CD14-positive monocyte (primary cell): ENCODE measurements around the gene MKKS. TPM values are rescaled to one million over a fixed set of nuclear protein-coding genes. Genes with fewer than 3 reads are reported as not detected.

Source experiments
- DNase-seq, 3 donors: peaks; one replicate each; pipeline ENCODE4 v3.0.0-alpha.2; 2011 to 2022
- H2AFZ ChIP-seq: 2 replicates; pipeline ENCODE4 v1.6.0; 2012; ENCODE audit warnings: mild to moderate bottlenecking, low read depth, low read length, inconsistent platforms; ENCODE audit not compliant: insufficient read depth, poor library complexity, severe bottlenecking
- H3K27ac ChIP-seq, 2 donors: 1 replicate in 1 of 2; 2 replicates in 1 of 2; pipeline ENCODE4 v1.5.1; 2012 to 2013; ENCODE audit warnings: low read length in 2 of 2, control low read depth in 1 of 2, inconsistent platforms in 1 of 2, low read depth in 1 of 2, mild to moderate bottlenecking in 1 of 2
- H3K27me3 ChIP-seq, 2 donors: one replicate each; pipeline versions ENCODE4 v1.6.0 to v1.6.1; 2011 to 2013; ENCODE audit warnings: low read length in 2 of 2; ENCODE audit not compliant: control insufficient read depth in 2 of 2, insufficient read depth in 2 of 2
- H3K36me3 ChIP-seq, 2 donors: replicated peaks in 1 of 2; 1 replicate in 1 of 2; 2 replicates in 1 of 2; pipeline versions ENCODE4 v1.5.1 to v1.6.1; 2012 to 2013; ENCODE audit warnings: low read length in 2 of 2, control low read depth in 1 of 2, inconsistent platforms in 1 of 2, mild to moderate bottlenecking in 1 of 2; ENCODE audit not compliant: insufficient read depth in 2 of 2, control insufficient read depth in 1 of 2
- H3K4me1 ChIP-seq, 2 donors: 1 replicate in 1 of 2; 2 replicates in 1 of 2; pipeline versions ENCODE4 v1.5.1 to v1.6.1; 2012 to 2013; ENCODE audit warnings: low read length in 2 of 2, control low read depth in 1 of 2, inconsistent platforms in 1 of 2, mild to moderate bottlenecking in 1 of 2, moderate library complexity in 1 of 2; ENCODE audit not compliant: insufficient read depth in 2 of 2, control insufficient read depth in 1 of 2
- H3K4me2 ChIP-seq: replicated peaks from 2 replicates; pipeline ENCODE3; 2012; ENCODE audit warnings: low read length, moderate library complexity, mild to moderate bottlenecking; ENCODE audit not compliant: poor library complexity, severe bottlenecking; ENCODE audit errors: extremely low read depth
- H3K4me3 ChIP-seq, 3 experiments: fragments of 200-600 bp in 1 of 3; sonication (generic) in 1 of 3; replicated peaks in 1 of 3; 1 replicate in 2 of 3; 2 replicates in 1 of 3; pipeline ENCODE4 v1.5.1; 2011 to 2013; ENCODE audit warnings: low read length in 3 of 3, mild to moderate bottlenecking in 3 of 3, control low read depth in 2 of 3, low read depth in 2 of 3, inconsistent platforms in 1 of 3, moderate library complexity in 1 of 3
- H3K79me2 ChIP-seq: 2 replicates; pipeline ENCODE4 v1.6.0; 2012; ENCODE audit warnings: mild to moderate bottlenecking, control low read depth, inconsistent platforms, low read length, moderate library complexity; ENCODE audit not compliant: insufficient read depth
- H3K9ac ChIP-seq: 2 replicates; pipeline ENCODE4 v1.6.0; 2017; ENCODE audit warnings: low read length, mild to moderate bottlenecking; ENCODE audit not compliant: insufficient read depth, poor library complexity, severe bottlenecking
- H3K9me3 ChIP-seq, 2 donors: replicated peaks in 1 of 2; 1 replicate in 1 of 2; 2 replicates in 1 of 2; pipeline versions ENCODE4 v1.5.1 to v1.6.1; 2012 to 2013; ENCODE audit warnings: low read length in 2 of 2, control low read depth in 1 of 2; ENCODE audit not compliant: control insufficient read depth in 1 of 2, insufficient read depth in 1 of 2
- H4K20me1 ChIP-seq: 2 replicates; pipeline ENCODE4 v1.6.0; 2012; ENCODE audit warnings: mild to moderate bottlenecking, low read length, control low read depth, moderate library complexity; ENCODE audit not compliant: insufficient read depth
- H3K27ac Mint-ChIP-seq, 7 donors: one replicate each; pipeline ENCODE4 v1.8.0; 2020; ENCODE audit warnings: mild to moderate bottlenecking in 7 of 7, mixed read lengths in 7 of 7, moderate library complexity in 6 of 7, inconsistent platforms in 2 of 7
- H3K27me3 Mint-ChIP-seq, 3 donors: one replicate each; pipeline ENCODE4 v1.8.0; 2021 to 2022; ENCODE audit warnings: low read depth in 3 of 3, mild to moderate bottlenecking in 3 of 3, mixed read lengths in 3 of 3, moderate library complexity in 3 of 3, inconsistent platforms in 1 of 3
- H3K36me3 Mint-ChIP-seq, 2 donors: one replicate each; pipeline ENCODE4 v1.8.0; 2020; ENCODE audit warnings: mixed read lengths in 2 of 2, inconsistent platforms in 1 of 2, mild to moderate bottlenecking in 1 of 2
- H3K4me1 Mint-ChIP-seq: one replicate; pipeline ENCODE4 v1.8.0; 2020; ENCODE audit warnings: mild to moderate bottlenecking, mixed read lengths
- H3K4me3 Mint-ChIP-seq, 2 donors: one replicate each; pipeline ENCODE4 v1.8.0; 2020; ENCODE audit warnings: mild to moderate bottlenecking in 2 of 2, mixed read lengths in 2 of 2, moderate library complexity in 1 of 2
- H3K9me3 Mint-ChIP-seq, 7 donors: one replicate each; pipeline ENCODE4 v1.8.0; 2020 to 2022; ENCODE audit warnings: mixed read lengths in 7 of 7, mild to moderate bottlenecking in 6 of 7, moderate library complexity in 6 of 7, inconsistent platforms in 2 of 7
- CTCF ChIP-seq: fragments of 200-600 bp; IDR thresholded peaks from one replicate; pipeline ENCODE4 v1.8.0; 2022; ENCODE audit warnings: antibody characterized with exemption, mild to moderate bottlenecking
- WGBS: methylation state at CpG from one replicate; pipeline ENCODE4 v1.1.5; 2013; ENCODE audit warnings: missing lambda C conversion rate; ENCODE audit not compliant: insufficient coverage; 5-methylcytosine and 5-hydroxymethylcytosine counted together
- intact Hi-C, 2 donors: fragments of 100-400 bp; cut with micrococcal nuclease; formaldehyde crosslinking; loops; one replicate each; pipeline versions ENCODE4 v1.15.0 to v1.15.1; 2023
- polyA plus RNA-seq, 3 donors: library from polyadenylated mRNA; depleted of rRNA in 1 of 3; unstranded in 2 of 3; stranded (reverse) in 1 of 3; fragments of 300-500 nt in 2 of 3; fragments of >200 nt in 1 of 3; fragmentation: Illumina TruSeq in 2 of 3; gene quantifications; 1 replicate in 2 of 3; 2 replicates in 1 of 3; pipeline ENCODE4 v1.2.3, GENCODE V29; 2012 to 2021

Gene MKKS
- polyA plus RNA-seq, 3 donors = 4.8 to 34.6 (median 31.8) TPM

- WGBS = no CpG with 5 or more reads among the region's 1 CpG
- TF ChIP-seq CTCF = no peak
- no peak overlapping the region for H3K27ac Mint-ChIP-seq
- no peak overlapping the region for H2AFZ ChIP-seq
- no peak overlapping the region for H3K4me3 ChIP-seq
- H3K36me3 Mint-ChIP-seq = no peaks in the 10 kb centered on the region
- no peak overlapping the region for H3K9ac ChIP-seq
- H4K20me1 ChIP-seq = no peaks in the 10 kb centered on the region
- H3K4me1 Mint-ChIP-seq = no peaks in the 10 kb centered on the region
- peaks cover 0 to 2% (median 0%) of the 10 kb centered on the region in 3 donors for H3K27me3 Mint-ChIP-seq
- H3K9me3 ChIP-seq = no peaks in the 10 kb centered on the region
- H3K4me1 ChIP-seq = no peaks in the 10 kb centered on the region
- no peaks in the 10 kb centered on the region for H3K36me3 ChIP-seq
- no peaks in the 10 kb centered on the region for H3K79me2 ChIP-seq
- no peak for DNase-seq
- H3K4me2 ChIP-seq = no peak overlapping the region
- H3K27ac ChIP-seq = no peak overlapping the region
- intact Hi-C loops = no loop called here
- H3K4me3 Mint-ChIP-seq = no peak overlapping the region
- H3K27me3 ChIP-seq = no peaks in the 10 kb centered on the region
- H3K9me3 Mint-ChIP-seq = peaks cover 0 to 3% (median 0%) of the 10 kb centered on the region in 7 donors
Measured at GRCh38 chr20:10362674-10363073, 71.3 kb downstream of the MKKS start.

DNA sequence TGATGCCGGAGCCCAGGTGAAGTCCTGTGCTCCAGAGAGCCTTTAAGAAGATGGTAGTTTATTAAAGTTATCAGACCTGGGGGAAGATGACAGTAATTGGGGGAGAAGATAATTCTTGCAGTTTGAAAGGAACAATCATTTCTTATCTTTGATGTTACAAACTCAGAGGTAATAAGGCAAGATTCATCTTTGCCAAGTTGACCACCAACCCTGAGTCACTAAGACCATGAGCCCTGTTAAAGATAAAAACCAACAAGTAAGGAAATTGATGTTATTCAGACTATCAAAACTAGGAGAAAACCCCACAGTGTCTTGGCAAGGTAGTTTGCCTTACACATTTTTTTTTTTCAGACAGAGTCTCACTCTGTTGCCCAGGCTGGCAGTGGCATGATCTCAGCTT is 73.1 kb downstream of the MKKS start:
- DNase-seq = no peak
- Histone ChIP-seq H3K4me1 (no peaks in the 10 kb centered on the region), H2AFZ (no peak overlapping the region), H3K4me3 (no peak overlapping the region), H3K4me2 (no peak overlapping the region), H3K9me3 (peaks cover 4 to 5% of the 10 kb centered on the region in 2 donors), H3K36me3 (no peaks in the 10 kb centered on the region), H3K9ac (no peak overlapping the region), H4K20me1 (no peaks in the 10 kb centered on the region), H3K27ac (no peak overlapping the region), H3K27me3 (no peaks in the 10 kb centered on the region), H3K79me2 (no peaks in the 10 kb centered on the region)
- peak overlapping the region in 1 of 7 donors; percentile 54 for H3K27ac Mint-ChIP-seq
- peaks cover 4 to 13% (median 8%) of the 10 kb centered on the region in 7 donors for H3K9me3 Mint-ChIP-seq
- peaks cover 0 to 2% (median 0%) of the 10 kb centered on the region in 3 donors for H3K27me3 Mint-ChIP-seq
- WGBS = 100% methylated on average over 1 of the region's 1 CpG
- H3K36me3 Mint-ChIP-seq = no peaks in the 10 kb centered on the region
- intact Hi-C loops = no loop called here
- H3K4me3 Mint-ChIP-seq = no peak overlapping the region
- no peak for TF ChIP-seq CTCF
- no peaks in the 10 kb centered on the region for H3K4me1 Mint-ChIP-seq
